H9 (cell line): ENCODE results near the gene ZNF576. TPM values are rescaled to one million over a fixed set of nuclear protein-coding genes. Genes with fewer than 3 reads are reported as not detected.
A peak's percentile ranks its signal among the peaks of the same experiment; 100 is the strongest.

Experiments
- DNase-seq: peaks from one replicate; pipeline ENCODE4 v3.0.0-alpha.2; 2017
- H2AFZ ChIP-seq: one replicate; pipeline ENCODE4 v1.6.1; 2013; ENCODE audit warnings: mild to moderate bottlenecking, low read length, control low read depth, moderate library complexity
- H2AK5ac ChIP-seq: 2 replicates; pipeline ENCODE4 v1.6.1; 2013; ENCODE audit warnings: low read length, control low read depth, mixed read lengths; ENCODE audit not compliant: insufficient read length
- H2BK120ac ChIP-seq: one replicate; pipeline ENCODE4 v1.6.1; 2013; ENCODE audit warnings: low read depth, mild to moderate bottlenecking, low read length, control low read depth, inconsistent platforms; ENCODE audit not compliant: poor library complexity, severe bottlenecking
- H2BK12ac ChIP-seq: 2 replicates; pipeline ENCODE4 v1.6.1; 2013; ENCODE audit warnings: low read length, control low read depth, mixed read lengths, low read depth; ENCODE audit not compliant: insufficient read length
- H2BK15ac ChIP-seq: 2 replicates; pipeline ENCODE4 v1.6.1; 2013; ENCODE audit warnings: low read depth, low read length, control low read depth
- H2BK20ac ChIP-seq: one replicate; pipeline ENCODE4 v1.6.1; 2013; ENCODE audit warnings: low read depth, mild to moderate bottlenecking, low read length, control low read depth, inconsistent platforms; ENCODE audit not compliant: poor library complexity, severe bottlenecking
- H2BK5ac ChIP-seq: 2 replicates; pipeline ENCODE4 v1.6.1; 2013; ENCODE audit warnings: low read length, control low read depth, mixed read lengths; ENCODE audit not compliant: insufficient read length
- H3K14ac ChIP-seq: 2 replicates; pipeline ENCODE4 v1.6.1; 2013; ENCODE audit warnings: low read length, control low read depth; ENCODE audit not compliant: insufficient read depth
- H3K18ac ChIP-seq: 2 replicates; pipeline ENCODE4 v1.6.1; 2013; ENCODE audit warnings: low read depth, mild to moderate bottlenecking, mixed read lengths, low read length, control low read depth; ENCODE audit not compliant: insufficient read length
- H3K23ac ChIP-seq: 2 replicates; pipeline ENCODE4 v1.6.1; 2013; ENCODE audit warnings: low read length, control low read depth, mixed read lengths, low read depth; ENCODE audit not compliant: insufficient read length
- H3K23me2 ChIP-seq: 2 replicates; pipeline ENCODE4 v1.6.1; 2013; ENCODE audit warnings: low read depth, mild to moderate bottlenecking, mixed read lengths, low read length, control low read depth; ENCODE audit not compliant: insufficient read length, poor library complexity, severe bottlenecking
- H3K27ac ChIP-seq: 2 replicates; pipeline ENCODE4 v1.5.1; 2013; ENCODE audit warnings: low read length, control low read depth, mixed read lengths, low read depth; ENCODE audit not compliant: insufficient read length
- H3K27me3 ChIP-seq: 2 replicates; pipeline ENCODE4 v1.6.1; 2013; ENCODE audit warnings: low read length, control low read depth, inconsistent platforms; ENCODE audit not compliant: insufficient read depth
- H3K4ac ChIP-seq: 2 replicates; pipeline ENCODE4 v1.6.1; 2013; ENCODE audit warnings: low read depth, mild to moderate bottlenecking, control low read depth, inconsistent platforms, low read length, moderate library complexity
- H3K4me1 ChIP-seq: 2 replicates; pipeline ENCODE4 v1.6.1; 2013; ENCODE audit warnings: low read length, control low read depth, inconsistent platforms; ENCODE audit not compliant: insufficient read depth
- H3K4me2 ChIP-seq: 2 replicates; pipeline ENCODE4 v1.6.1; 2013; ENCODE audit warnings: low read length, control low read depth, mixed read lengths; ENCODE audit not compliant: insufficient read length, insufficient read depth
- H3K56ac ChIP-seq: 2 replicates; pipeline ENCODE4 v1.6.1; 2013; ENCODE audit warnings: low read depth, mild to moderate bottlenecking, mixed read lengths, low read length, control low read depth; ENCODE audit not compliant: insufficient read length
- H3K79me1 ChIP-seq: 2 replicates; pipeline ENCODE4 v1.6.1; 2013; ENCODE audit warnings: low read depth, mild to moderate bottlenecking, moderate library complexity, low read length, control low read depth, inconsistent platforms; ENCODE audit not compliant: insufficient read depth, poor library complexity, severe bottlenecking
- H3K79me2 ChIP-seq: 2 replicates; pipeline ENCODE4 v1.6.1; 2013; ENCODE audit warnings: low read length, control low read depth, inconsistent platforms; ENCODE audit not compliant: insufficient read depth
- H3K9ac ChIP-seq: 2 replicates; pipeline ENCODE4 v1.6.1; 2013; ENCODE audit warnings: low read length, control low read depth, mixed read lengths; ENCODE audit not compliant: insufficient read length; ENCODE audit errors: extremely low read depth
- H3K9me3 ChIP-seq: one replicate; pipeline ENCODE4 v1.6.1; 2013; ENCODE audit warnings: low read depth, low read length, inconsistent platforms; ENCODE audit not compliant: control insufficient read depth
- H3T11ph ChIP-seq: one replicate; pipeline ENCODE4 v1.6.1; 2013; ENCODE audit warnings: mild to moderate bottlenecking, low read length, control low read depth, inconsistent platforms
- H4K20me1 ChIP-seq: one replicate; pipeline ENCODE4 v1.6.1; 2013; ENCODE audit not compliant: control insufficient read depth, insufficient read length, insufficient read depth
- H4K5ac ChIP-seq: 2 replicates; pipeline ENCODE4 v1.6.1; 2013; ENCODE audit warnings: low read depth, mild to moderate bottlenecking, mixed read lengths, low read length, control low read depth; ENCODE audit not compliant: insufficient read length
- H4K8ac ChIP-seq: replicated peaks from 2 replicates; pipeline ENCODE4 v1.6.1; 2013; ENCODE audit warnings: low read length, control low read depth, mixed read lengths, low read depth; ENCODE audit not compliant: insufficient read length
- H4K91ac ChIP-seq: 2 replicates; pipeline ENCODE4 v1.6.1; 2013; ENCODE audit warnings: low read depth, mild to moderate bottlenecking, moderate library complexity, mixed read lengths, low read length, control low read depth; ENCODE audit not compliant: insufficient read length
- H3K27ac Mint-ChIP-seq, 3 experiments: 2 replicates in 2 of 3; 3 replicates in 1 of 3; pipeline ENCODE4 v1.8.0; 2020 to 2021; ENCODE audit warnings: mixed read lengths in 3 of 3, mild to moderate bottlenecking in 1 of 3, moderate library complexity in 1 of 3
- H3K27me3 Mint-ChIP-seq: 2 replicates; pipeline ENCODE4 v1.8.0; 2021; ENCODE audit warnings: low read depth, mild to moderate bottlenecking, moderate library complexity, mixed read lengths
- H3K36me3 Mint-ChIP-seq, 3 experiments: 2 replicates in 2 of 3; 3 replicates in 1 of 3; pipeline ENCODE4 v1.8.0; 2020 to 2021; ENCODE audit warnings: low read depth in 3 of 3, mixed read lengths in 3 of 3; ENCODE audit not compliant: insufficient read depth in 1 of 3
- H3K4me1 Mint-ChIP-seq, 2 experiments: 2 replicates each; pipeline ENCODE4 v1.8.0; 2020; ENCODE audit warnings: mixed read lengths in 2 of 2
- H3K4me3 Mint-ChIP-seq, 2 experiments: 2 replicates in 1 of 2; 3 replicates in 1 of 2; pipeline ENCODE4 v1.8.0; 2020 to 2021; ENCODE audit warnings: mild to moderate bottlenecking in 2 of 2, mixed read lengths in 2 of 2, moderate library complexity in 1 of 2
- H3K9me3 Mint-ChIP-seq, 2 experiments: 2 replicates in 1 of 2; 3 replicates in 1 of 2; pipeline ENCODE4 v1.8.0; 2020; ENCODE audit warnings: mild to moderate bottlenecking in 2 of 2, mixed read lengths in 2 of 2, moderate library complexity in 1 of 2
- whole genome bisulfite sequencing: extraction: QIAGEN DNeasy Blood & Tissue Kit; methylation state at CpG from one replicate; pipeline ENCODE4 v1.1.7; 2013; ENCODE audit warnings: missing lambda C conversion rate, low lambda C conversion rate, mixed read lengths; ENCODE audit not compliant: insufficient read length; ENCODE audit errors: extremely low coverage; 5-methylcytosine and 5-hydroxymethylcytosine counted together
- total RNA-seq: library from RNA; stranded (reverse); gene quantifications from 2 replicates; pipeline ENCODE4 v1.2.1, GENCODE V29; 2021
- TF ChIP-seq, protein P1 (sequence below): fragments of 200-600 bp; sonication (generic); conservative IDR thresholded peaks from 3 replicates; pipeline ENCODE4 v1.8.0; 2021; ENCODE audit warnings: antibody characterized with exemption, mild to moderate bottlenecking

Gene ZNF576
- total RNA-seq, 1 experiment from 2014 or later, result 19.7 TPM

DNA sequence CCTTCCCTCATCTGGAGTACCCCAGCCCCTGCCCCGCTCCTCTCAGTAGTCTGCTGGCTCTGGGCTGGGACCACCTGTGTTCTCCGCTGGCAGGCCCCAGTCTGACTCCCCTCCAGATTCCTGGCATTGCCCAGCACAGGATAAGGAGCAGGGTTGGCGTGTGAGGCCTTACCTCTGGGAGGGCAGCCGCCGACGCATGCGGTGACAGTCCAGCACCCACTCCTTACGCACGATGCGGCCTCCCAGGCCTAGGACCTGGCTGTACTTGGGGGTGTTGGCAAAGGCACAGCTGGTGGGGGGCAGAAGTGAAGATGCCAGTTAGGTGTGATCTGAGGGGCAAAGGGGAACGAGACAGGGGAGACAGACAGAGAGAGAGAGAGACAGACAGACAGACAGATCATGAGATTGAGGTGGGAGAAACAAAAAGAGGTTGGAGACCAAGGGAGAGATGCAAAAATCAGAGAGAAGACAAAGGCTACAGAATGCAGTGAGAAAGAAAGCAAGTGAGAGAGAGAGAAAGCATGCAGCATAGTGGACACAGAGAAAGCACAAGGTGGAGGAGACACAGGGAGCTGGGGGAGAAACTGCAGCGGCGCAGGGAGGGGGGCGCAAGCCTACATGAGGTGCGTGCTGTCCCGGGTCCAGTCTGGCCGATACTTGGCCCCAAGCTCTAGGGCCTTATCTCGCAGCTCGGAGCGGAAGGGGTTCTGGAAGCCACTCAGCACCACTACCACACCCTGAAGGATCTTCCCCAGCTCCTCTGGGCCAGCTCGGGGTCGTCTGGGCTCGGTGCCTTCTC lies 44.8 kb upstream of the ZNF576 start:
- Histone ChIP-seq H4K20me1 (no peaks in the 10 kb centered on the region), H3K56ac (no peak overlapping the region), H3K27me3 (no peaks in the 10 kb centered on the region), H2BK120ac (no peak overlapping the region), H3K4me2 (no peak overlapping the region), H4K5ac (no peak overlapping the region), H3K23me2 (no peaks in the 10 kb centered on the region), H3K18ac (no peak overlapping the region), H2BK15ac (no peak overlapping the region), H3K4me1 (no peaks in the 10 kb centered on the region), H3K23ac (no peak overlapping the region), H3K79me1 (no peaks in the 10 kb centered on the region), H3K4ac (no peak overlapping the region), H3K79me2 (no peaks in the 10 kb centered on the region), H4K8ac (no peak overlapping the region), H3K27ac (no peak overlapping the region), H3K9ac (no peak overlapping the region), H2AFZ (no peak overlapping the region), H3K9me3 (no peaks in the 10 kb centered on the region), H2AK5ac (no peak overlapping the region), H3T11ph (no peak overlapping the region), H4K91ac (no peak overlapping the region), H3K14ac (no peak overlapping the region), H2BK20ac (no peak overlapping the region), H2BK5ac (no peak overlapping the region), H2BK12ac (no peak overlapping the region)
- H3K9me3 Mint-ChIP-seq, result 0 out of 5 replicates have a peak, but pooled peaks cover 0 to 2% of the 10 kb centered on the region in 2 experiments
- WGBS, result no CpG with 5 or more reads among the region's 23 CpGs
- no peaks in the 10 kb centered on the region for H3K27me3 Mint-ChIP-seq
- H3K36me3 Mint-ChIP-seq, result peaks cover 20 to 63% (median 51%) of the 10 kb centered on the region in 3 experiments
- DNase-seq, result no peak
- TF ChIP-seq, protein P1, sequence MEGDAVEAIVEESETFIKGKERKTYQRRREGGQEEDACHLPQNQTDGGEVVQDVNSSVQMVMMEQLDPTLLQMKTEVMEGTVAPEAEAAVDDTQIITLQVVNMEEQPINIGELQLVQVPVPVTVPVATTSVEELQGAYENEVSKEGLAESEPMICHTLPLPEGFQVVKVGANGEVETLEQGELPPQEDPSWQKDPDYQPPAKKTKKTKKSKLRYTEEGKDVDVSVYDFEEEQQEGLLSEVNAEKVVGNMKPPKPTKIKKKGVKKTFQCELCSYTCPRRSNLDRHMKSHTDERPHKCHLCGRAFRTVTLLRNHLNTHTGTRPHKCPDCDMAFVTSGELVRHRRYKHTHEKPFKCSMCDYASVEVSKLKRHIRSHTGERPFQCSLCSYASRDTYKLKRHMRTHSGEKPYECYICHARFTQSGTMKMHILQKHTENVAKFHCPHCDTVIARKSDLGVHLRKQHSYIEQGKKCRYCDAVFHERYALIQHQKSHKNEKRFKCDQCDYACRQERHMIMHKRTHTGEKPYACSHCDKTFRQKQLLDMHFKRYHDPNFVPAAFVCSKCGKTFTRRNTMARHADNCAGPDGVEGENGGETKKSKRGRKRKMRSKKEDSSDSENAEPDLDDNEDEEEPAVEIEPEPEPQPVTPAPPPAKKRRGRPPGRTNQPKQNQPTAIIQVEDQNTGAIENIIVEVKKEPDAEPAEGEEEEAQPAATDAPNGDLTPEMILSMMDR, result no peak
- no peak overlapping the region for H3K4me3 Mint-ChIP-seq
- peak overlapping the region in 2 of 3 experiments; percentile 8 to 25; a peak in 1 of 7 replicates for H3K27ac Mint-ChIP-seq
- peaks cover 7 to 11% of the 10 kb centered on the region in 2 experiments for H3K4me1 Mint-ChIP-seq
